ENCODE results near the gene PCDHGB5. TPM values are rescaled to one million over a fixed set of nuclear protein-coding genes. Genes with fewer than 3 reads are reported as not detected.

PCDHGB5 gene
- total and polyA plus RNA-seq, 4 donors: 2.0 to 18.2 (median 8.4) TPM

- H3K4me1 ChIP-seq (ENCODE audit: control insufficient read depth in 1 of 2, insufficient read depth in 2 of 2, low read length in 2 of 2): no peaks in the 10 kb centered on the region
- ATAC-seq (ENCODE audit: low FRiP score) (no peak), DNase-seq (no peak)
- 95 to 96% methylated on average over 9 of the region's 9 CpGs for WGBS, 2 donors
- no peak overlapping the region for H3K27ac ChIP-seq (ENCODE audit: low read depth in 1 of 2, low read length in 2 of 2)
- intact Hi-C loops (cut with DNase I): no loop called here
- H3K36me3 ChIP-seq (ENCODE audit: control insufficient read depth in 1 of 2, insufficient read depth in 2 of 2, low read length in 1 of 2): no peaks in the 10 kb centered on the region
- H3K27me3 ChIP-seq (ENCODE audit: control insufficient read depth in 1 of 2, insufficient read depth in 2 of 2, low read length in 1 of 2): no peaks in the 10 kb centered on the region
- no peak overlapping the region for H3K4me3 ChIP-seq (ENCODE audit: low read length in 2 of 2)
- peaks cover 18% of the 10 kb centered on the region for H3K9me3 ChIP-seq (ENCODE audit: control insufficient read depth, low read length)
Measured at GRCh38 chr5:141440341-141440740, 42.6 kb downstream of the PCDHGB5 start.

GRCh38 chr5:141441571-141442170 lies 43.9 kb downstream of the PCDHGB5 start:
- DNase-seq (no peak), ATAC-seq (ENCODE audit: low FRiP score) (no peak)
- Histone ChIP-seq H3K9me3 (ENCODE audit: control insufficient read depth, low read length) (peaks cover 18% of the 10 kb centered on the region), H3K4me1 (ENCODE audit: control insufficient read depth in 1 of 2, insufficient read depth in 2 of 2, low read length in 2 of 2) (no peaks in the 10 kb centered on the region), H3K36me3 (ENCODE audit: control insufficient read depth in 1 of 2, insufficient read depth in 2 of 2, low read length in 1 of 2) (no peaks in the 10 kb centered on the region), H3K27ac (ENCODE audit: low read depth in 1 of 2, low read length in 2 of 2) (no peak overlapping the region), H3K27me3 (ENCODE audit: control insufficient read depth in 1 of 2, insufficient read depth in 2 of 2, low read length in 1 of 2) (no peaks in the 10 kb centered on the region), H3K4me3 (ENCODE audit: low read length in 2 of 2) (no peak overlapping the region)
- intact Hi-C loops (cut with DNase I): no loop called here
- 41 to 46% methylated on average over 50 of the region's 50 CpGs for WGBS, 2 donors

Other genes with a start within 250 kb of the PCDHGB5 start
Only the 30 nearest of the 37 such genes appear.
- gene PCDHB9, start 210.8 kb upstream of the PCDHGB5 start, total RNA-seq: 1 to 10 TPM; 3.0 to 3.8 TPM
- gene PCDHB9, start 210.8 kb upstream of the PCDHGB5 start, polyA plus RNA-seq: 1 to 10 TPM in 1 of 2 donors, under 1 TPM in 1; 0.25 to 2.1 TPM
- 1 to 10 TPM; 3.6 to 7.7 TPM for gene PCDHB10, start 205.6 kb upstream of the PCDHGB5 start, total RNA-seq
- 1 to 10 TPM in 1 of 2 donors, under 1 TPM in 1; 0.25 to 4.5 TPM for gene PCDHB10, start 205.6 kb upstream of the PCDHGB5 start, polyA plus RNA-seq
- 10 to 100 TPM in 1 of 2 donors, 1 to 10 TPM in 1; 8.1 to 15.3 TPM for gene PCDHB11, start 198.3 kb upstream of the PCDHGB5 start, total RNA-seq
- 1 to 10 TPM; 2.9 to 4.7 TPM for gene PCDHB11, start 198.3 kb upstream of the PCDHGB5 start, polyA plus RNA-seq
- gene PCDHB12, start 189.2 kb upstream of the PCDHGB5 start, total RNA-seq: 1 to 10 TPM; 5.7 to 6.7 TPM
- 1 to 10 TPM in 1 of 2 donors, under 1 TPM in 1; 0.75 to 2.9 TPM for gene PCDHB12, start 189.2 kb upstream of the PCDHGB5 start, polyA plus RNA-seq
- 1 to 10 TPM; 4.2 to 6.7 TPM for gene PCDHB13, start 184.0 kb upstream of the PCDHGB5 start, total RNA-seq
- gene PCDHB13, start 184.0 kb upstream of the PCDHGB5 start, polyA plus RNA-seq: 1 to 10 TPM in 1 of 2 donors, under 1 TPM in 1; 0.75 to 1.3 TPM
- gene PCDHB14, start 174.6 kb upstream of the PCDHGB5 start, total RNA-seq: 10 to 100 TPM in 1 of 2 donors, 1 to 10 TPM in 1; 7.5 to 10.1 TPM
- gene PCDHB14, start 174.6 kb upstream of the PCDHGB5 start, polyA plus RNA-seq: 1 to 10 TPM; 1.0 to 5.0 TPM
- 10 to 100 TPM in 1 of 2 donors, 1 to 10 TPM in 1; 8.7 to 10.9 TPM for gene PCDHB15, start 152.6 kb upstream of the PCDHGB5 start, total RNA-seq
- gene PCDHB15, start 152.6 kb upstream of the PCDHGB5 start, polyA plus RNA-seq: 10 to 100 TPM in 1 of 2 donors, 1 to 10 TPM in 1; 4.4 to 12.1 TPM
- 1 to 10 TPM in 1 of 2 donors, under 1 TPM in 1; 0.69 to 1.1 TPM for gene SLC25A2, start 93.9 kb upstream of the PCDHGB5 start, total RNA-seq
- not detected for gene SLC25A2, start 93.9 kb upstream of the PCDHGB5 start, polyA plus RNA-seq
- gene TAF7, start 77.2 kb upstream of the PCDHGB5 start, total RNA-seq: 10 to 100 TPM; 59.8 to 79.1 TPM
- 10 to 100 TPM; 53.5 to 65.3 TPM for gene TAF7, start 77.2 kb upstream of the PCDHGB5 start, polyA plus RNA-seq
- gene PCDHGA1, start 67.4 kb upstream of the PCDHGB5 start, total RNA-seq: 1 to 10 TPM in 1 of 2 donors, under 1 TPM in 1; 0.91 to 1.6 TPM
- 1 to 10 TPM in 1 of 2 donors, not detected in 1; 1.0 TPM for gene PCDHGA1, start 67.4 kb upstream of the PCDHGB5 start, polyA plus RNA-seq
- gene PCDHGA2, start 59.2 kb upstream of the PCDHGB5 start, total RNA-seq: 10 to 100 TPM in 1 of 2 donors, 1 to 10 TPM in 1; 6.2 to 10.6 TPM
- gene PCDHGA2, start 59.2 kb upstream of the PCDHGB5 start, polyA plus RNA-seq: 1 to 10 TPM in 1 of 2 donors, under 1 TPM in 1; 0.75 to 4.2 TPM
- gene PCDHGA3, start 54.1 kb upstream of the PCDHGB5 start, total RNA-seq: 1 to 10 TPM; 4.1 to 7.4 TPM
- gene PCDHGA3, start 54.1 kb upstream of the PCDHGB5 start, polyA plus RNA-seq: 1 to 10 TPM in 1 of 2 donors, under 1 TPM in 1; 0.50 to 2.4 TPM
- 1 to 10 TPM; 3.5 to 6.5 TPM for gene PCDHGB1, start 47.8 kb upstream of the PCDHGB5 start, total RNA-seq
- gene PCDHGB1, start 47.8 kb upstream of the PCDHGB5 start, polyA plus RNA-seq: under 1 TPM; 0.75 to 0.92 TPM
- gene PCDHGA4, start 42.9 kb upstream of the PCDHGB5 start, total RNA-seq: 10 to 100 TPM in 1 of 2 donors, 1 to 10 TPM in 1; 7.1 to 10.2 TPM
- 1 to 10 TPM; 1.3 to 2.0 TPM for gene PCDHGA4, start 42.9 kb upstream of the PCDHGB5 start, polyA plus RNA-seq
- 10 to 100 TPM in 1 of 2 donors, 1 to 10 TPM in 1; 6.5 to 11.7 TPM for gene PCDHGB2, start 38.0 kb upstream of the PCDHGB5 start, total RNA-seq
- gene PCDHGB2, start 38.0 kb upstream of the PCDHGB5 start, polyA plus RNA-seq: 1 to 10 TPM in 1 of 2 donors, under 1 TPM in 1; 0.38 to 1.1 TPM
- gene PCDHGA5, start 33.8 kb upstream of the PCDHGB5 start, total RNA-seq: 10 to 100 TPM in 1 of 2 donors, 1 to 10 TPM in 1; 7.5 to 11.5 TPM
- gene PCDHGA5, start 33.8 kb upstream of the PCDHGB5 start, polyA plus RNA-seq: 1 to 10 TPM in 1 of 2 donors, under 1 TPM in 1; 0.25 to 1.4 TPM
- gene PCDHGB3, start 27.7 kb upstream of the PCDHGB5 start, total RNA-seq: 1 to 10 TPM; 7.4 to 9.7 TPM
- gene PCDHGB3, start 27.7 kb upstream of the PCDHGB5 start, polyA plus RNA-seq: under 1 TPM in 1 of 2 donors, not detected in 1; 0.82 TPM
- 10 to 100 TPM in 1 of 2 donors, 1 to 10 TPM in 1; 8.8 to 12.0 TPM for gene PCDHGA6, start 24.1 kb upstream of the PCDHGB5 start, total RNA-seq
- gene PCDHGA6, start 24.1 kb upstream of the PCDHGB5 start, polyA plus RNA-seq: 1 to 10 TPM in 1 of 2 donors, under 1 TPM in 1; 0.38 to 4.0 TPM
- 1 to 10 TPM; 6.4 to 8.0 TPM for gene PCDHGA7, start 15.2 kb upstream of the PCDHGB5 start, total RNA-seq
- gene PCDHGA7, start 15.2 kb upstream of the PCDHGB5 start, polyA plus RNA-seq: 1 to 10 TPM in 1 of 2 donors, not detected in 1; 2.1 TPM
- gene PCDHGB4, start 10.2 kb upstream of the PCDHGB5 start, total RNA-seq: 10 to 100 TPM in 1 of 2 donors, 1 to 10 TPM in 1; 7.3 to 10.1 TPM
- 1 to 10 TPM in 1 of 2 donors, under 1 TPM in 1; 0.50 to 2.7 TPM for gene PCDHGB4, start 10.2 kb upstream of the PCDHGB5 start, polyA plus RNA-seq
- gene PCDHGA8, start 5.3 kb upstream of the PCDHGB5 start, total RNA-seq: 1 to 10 TPM; 3.0 to 6.8 TPM
- under 1 TPM; 0.13 to 0.54 TPM for gene PCDHGA8, start 5.3 kb upstream of the PCDHGB5 start, polyA plus RNA-seq
- gene PCDHGA9, start 4.8 kb downstream of the PCDHGB5 start, total RNA-seq: 10 to 100 TPM in 1 of 2 donors, 1 to 10 TPM in 1; 8.2 to 13.2 TPM
- gene PCDHGA9, start 4.8 kb downstream of the PCDHGB5 start, polyA plus RNA-seq: 1 to 10 TPM in 1 of 2 donors, under 1 TPM in 1; 0.75 to 1.4 TPM
- 10 to 100 TPM in 1 of 2 donors, 1 to 10 TPM in 1; 9.5 to 14.6 TPM for gene PCDHGB6, start 10.1 kb downstream of the PCDHGB5 start, total RNA-seq
- 1 to 10 TPM in 1 of 2 donors, under 1 TPM in 1; 0.38 to 2.4 TPM for gene PCDHGB6, start 10.1 kb downstream of the PCDHGB5 start, polyA plus RNA-seq
- 10 to 100 TPM in 1 of 2 donors, 1 to 10 TPM in 1; 6.1 to 11.4 TPM for gene PCDHGA10, start 15.0 kb downstream of the PCDHGB5 start, total RNA-seq
- gene PCDHGA10, start 15.0 kb downstream of the PCDHGB5 start, polyA plus RNA-seq: 1 to 10 TPM in 1 of 2 donors, under 1 TPM in 1; 0.61 to 1.1 TPM
- gene PCDHGB7, start 19.7 kb downstream of the PCDHGB5 start, total RNA-seq: 10 to 100 TPM; 12.7 to 24.7 TPM
- 1 to 10 TPM; 2.1 to 3.8 TPM for gene PCDHGB7, start 19.7 kb downstream of the PCDHGB5 start, polyA plus RNA-seq
- gene PCDHGA11, start 23.1 kb downstream of the PCDHGB5 start, total RNA-seq: 1 to 10 TPM; 7.1 to 9.2 TPM
- under 1 TPM; 0.50 to 0.72 TPM for gene PCDHGA11, start 23.1 kb downstream of the PCDHGB5 start, polyA plus RNA-seq
- gene PCDHGA12, start 32.6 kb downstream of the PCDHGB5 start, total RNA-seq: 10 to 100 TPM in 1 of 2 donors, 1 to 10 TPM in 1; 7.9 to 18.8 TPM
- 1 to 10 TPM in 1 of 2 donors, under 1 TPM in 1; 0.75 to 2.5 TPM for gene PCDHGA12, start 32.6 kb downstream of the PCDHGB5 start, polyA plus RNA-seq
- 100 to 1,000 TPM in 1 of 2 donors, 10 to 100 TPM in 1; 67.3 to 116 TPM for gene PCDHGC3, start 78.0 kb downstream of the PCDHGB5 start, total RNA-seq
- 10 to 100 TPM; 23.9 to 99.0 TPM for gene PCDHGC3, start 78.0 kb downstream of the PCDHGB5 start, polyA plus RNA-seq
- gene PCDHGC4, start 87.1 kb downstream of the PCDHGB5 start, total RNA-seq: 1 to 10 TPM; 2.8 to 6.1 TPM
- gene PCDHGC4, start 87.1 kb downstream of the PCDHGB5 start, polyA plus RNA-seq: under 1 TPM; 0.05 to 0.38 TPM
- 1 to 10 TPM; 2.8 to 6.3 TPM for gene PCDHGC5, start 91.1 kb downstream of the PCDHGB5 start, total RNA-seq
- under 1 TPM; 0.25 to 0.84 TPM for gene PCDHGC5, start 91.1 kb downstream of the PCDHGB5 start, polyA plus RNA-seq

All from aorta (tissue), 5 donors.